Prostate gland (tissue), 2 donors: ENCODE measurements around the gene FAM118B.

Experiments
- POLR2A ChIP-seq: fragments of 450-650 bp; IDR thresholded peaks from one replicate; pipeline ENCODE4 v1.6.1; 2016; ENCODE audit warnings: antibody characterized with exemption, mild to moderate bottlenecking
- TF ChIP-seq, protein P1 (sequence below), 4 experiments: fragments of 200-600 bp in 2 of 4; fragments of 450-650 bp in 2 of 4; sonication (generic) in 2 of 4; IDR thresholded peaks; 1 replicate in 3 of 4; 2 replicates in 1 of 4; pipeline ENCODE4 v1.5.1; 2016 to 2019; ENCODE audit warnings: antibody characterized with exemption in 4 of 4, mild to moderate bottlenecking in 2 of 4, moderate library complexity in 2 of 4

DNA sequence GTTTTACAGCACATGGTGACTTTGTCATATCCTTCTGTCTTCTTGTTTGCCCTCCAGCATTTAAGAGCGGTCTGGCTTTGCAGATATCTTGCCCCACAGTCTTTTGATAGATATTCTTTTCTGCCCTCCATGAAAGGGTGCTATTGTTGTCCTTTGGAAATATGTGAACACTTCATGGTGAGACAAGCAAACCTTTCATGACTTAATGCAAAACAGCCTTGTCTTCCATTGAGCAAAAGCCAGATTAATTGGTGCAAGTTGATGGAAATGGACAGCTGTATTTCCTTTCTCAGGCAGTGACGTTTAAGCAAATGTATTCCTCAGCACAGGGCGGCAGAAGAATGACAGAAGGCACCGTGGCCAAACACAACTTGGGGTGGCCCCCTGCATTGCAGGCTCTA is 96.7 kb downstream of the FAM118B start:
- TF ChIP-seq, protein P1, sequence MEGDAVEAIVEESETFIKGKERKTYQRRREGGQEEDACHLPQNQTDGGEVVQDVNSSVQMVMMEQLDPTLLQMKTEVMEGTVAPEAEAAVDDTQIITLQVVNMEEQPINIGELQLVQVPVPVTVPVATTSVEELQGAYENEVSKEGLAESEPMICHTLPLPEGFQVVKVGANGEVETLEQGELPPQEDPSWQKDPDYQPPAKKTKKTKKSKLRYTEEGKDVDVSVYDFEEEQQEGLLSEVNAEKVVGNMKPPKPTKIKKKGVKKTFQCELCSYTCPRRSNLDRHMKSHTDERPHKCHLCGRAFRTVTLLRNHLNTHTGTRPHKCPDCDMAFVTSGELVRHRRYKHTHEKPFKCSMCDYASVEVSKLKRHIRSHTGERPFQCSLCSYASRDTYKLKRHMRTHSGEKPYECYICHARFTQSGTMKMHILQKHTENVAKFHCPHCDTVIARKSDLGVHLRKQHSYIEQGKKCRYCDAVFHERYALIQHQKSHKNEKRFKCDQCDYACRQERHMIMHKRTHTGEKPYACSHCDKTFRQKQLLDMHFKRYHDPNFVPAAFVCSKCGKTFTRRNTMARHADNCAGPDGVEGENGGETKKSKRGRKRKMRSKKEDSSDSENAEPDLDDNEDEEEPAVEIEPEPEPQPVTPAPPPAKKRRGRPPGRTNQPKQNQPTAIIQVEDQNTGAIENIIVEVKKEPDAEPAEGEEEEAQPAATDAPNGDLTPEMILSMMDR (IDR thresholded peaks at IDR 0.05): no peak
- no peak for TF ChIP-seq POLR2A
